T47D (cell line): Measurements from ENCODE around the gene TMPRSS15.

Source experiments
- DNase-seq, 2 experiments: peaks; one replicate each; pipeline versions ENCODE4 v3.0.0 to v3.0.0-alpha.2; 2011 to 2012; ENCODE audit warnings: low read depth in 1 of 2, low spot score in 1 of 2
- JUND ChIP-seq: IDR thresholded peaks from 2 replicates; pipeline ENCODE4 v1.6.1; 2012; ENCODE audit warnings: low read depth
- in situ Hi-C: cut with HindIII; loops from 2 replicates; pipeline ENCODE4 v1.10.0; 2016; ENCODE audit warnings: low sequenced_read_pairs, low pct_unique_long_range_greater_than_20kb

TMPRSS15 gene

GRCh38 chr21:18289876-18290275 lies 113.7 kb downstream of the TMPRSS15 start:
- in situ Hi-C loops: no loop called here
- DNase-seq: no peak
- no peak for TF ChIP-seq JUND

- no peak for DNase-seq
- no peak for TF ChIP-seq JUND
- in situ Hi-C loops: no loop called here
These were observed 118.2 kb downstream of the TMPRSS15 start for GRCh38 chr21:18285379-18285778.

GRCh38 chr21:18275781-18276180 lies 127.8 kb downstream of the TMPRSS15 start:
- DNase-seq: no peak

GRCh38 chr21:18274370-18274769 lies 129.2 kb downstream of the TMPRSS15 start:
- no peak for TF ChIP-seq JUND
- in situ Hi-C loops: no loop called here
- DNase-seq: no peak

More at GRCh38 chr21:18275781-18276180, 127.8 kb downstream of the TMPRSS15 start:
- in situ Hi-C loops: no loop called here
- TF ChIP-seq JUND: no peak

- no peak for DNase-seq
- in situ Hi-C loops: no loop called here
- no peak for TF ChIP-seq JUND
These were observed 130.2 kb downstream of the TMPRSS15 start for GRCh38 chr21:18273400-18273799.

GRCh38 chr21:18269856-18270255 lies 133.7 kb downstream of the TMPRSS15 start:
- no peak for TF ChIP-seq JUND
- no peak for DNase-seq
- in situ Hi-C loops: no loop called here

GRCh38 chr21:18268906-18269305 lies 134.7 kb downstream of the TMPRSS15 start:
- DNase-seq: no peak
- in situ Hi-C loops: no loop called here
- no peak for TF ChIP-seq JUND

GRCh38 chr21:18267496-18267895 lies 136.1 kb downstream of the TMPRSS15 start:
- in situ Hi-C loops: no loop called here

GRCh38 chr21:18265944-18266343 lies 137.6 kb downstream of the TMPRSS15 start:
- TF ChIP-seq JUND: no peak
- DNase-seq: no peak
- in situ Hi-C loops: no loop called here

More at GRCh38 chr21:18267496-18267895, 136.1 kb downstream of the TMPRSS15 start:
- DNase-seq: no peak
- no peak for TF ChIP-seq JUND

GRCh38 chr21:18253799-18254198 lies 149.8 kb downstream of the TMPRSS15 start:
- in situ Hi-C loops: no loop called here
- no peak for DNase-seq
- TF ChIP-seq JUND: no peak

- TF ChIP-seq JUND: no peak
- DNase-seq: no peak
- in situ Hi-C loops: no loop called here
These were observed 150.4 kb downstream of the TMPRSS15 start for GRCh38 chr21:18253221-18253620.

- TF ChIP-seq JUND: no peak
These were observed 150.9 kb downstream of the TMPRSS15 start for GRCh38 chr21:18252680-18253079.

GRCh38 chr21:18252256-18252655 lies 151.3 kb downstream of the TMPRSS15 start:
- in situ Hi-C loops: no loop called here
- no peak for DNase-seq
- no peak for TF ChIP-seq JUND

More at GRCh38 chr21:18252680-18253079, 150.9 kb downstream of the TMPRSS15 start:
- in situ Hi-C loops: no loop called here
- no peak for DNase-seq

- TF ChIP-seq JUND: no peak
- in situ Hi-C loops: no loop called here
- DNase-seq: no peak
These were observed 152.5 kb downstream of the TMPRSS15 start for GRCh38 chr21:18251065-18251464.

- TF ChIP-seq JUND: no peak
- in situ Hi-C loops: no loop called here
- DNase-seq: peak in 1 of 2 experiments; percentile 14
These were observed 153.9 kb downstream of the TMPRSS15 start for GRCh38 chr21:18249672-18250071.
